GM23338 (cell line): ENCODE measurements around the gene DYNLT4. TPM values are rescaled to one million over a fixed set of nuclear protein-coding genes. Genes with fewer than 3 reads are reported as not detected.

ENCODE experiments used
- ATAC-seq: fragments of 200-7000 bp; cut with Tn5 transposase; 3 replicates; pipeline ENCODE4 v1.9.1; 2020
- DNase-seq: peaks from one replicate; pipeline ENCODE4 v3.0.0-alpha.2; 2015; ENCODE audit warnings: low spot score
- H2AFZ ChIP-seq: fragments of 200-600 bp; sonication (generic); 2 replicates; pipeline ENCODE4 v1.8.0; 2016; ENCODE audit warnings: antibody characterized with exemption, mild to moderate bottlenecking, moderate library complexity
- H3F3A ChIP-seq: fragments of 200-600 bp; sonication (generic); replicated peaks from 2 replicates; pipeline ENCODE4 v1.8.0; 2017; ENCODE audit warnings: antibody characterized with exemption, mixed run types, low read depth
- H3K27ac ChIP-seq: fragments of 200-600 bp; sonication (generic); 2 replicates; pipeline ENCODE4 v1.6.1; 2016; ENCODE audit warnings: low read depth
- H3K27me3 ChIP-seq: fragments of 200-600 bp; sonication (generic); 2 replicates; pipeline ENCODE4 v1.8.0; 2016; ENCODE audit warnings: mild to moderate bottlenecking, mixed run types, moderate library complexity; ENCODE audit not compliant: insufficient read depth
- H3K36me3 ChIP-seq: fragments of 200-600 bp; sonication (generic); 2 replicates; pipeline ENCODE4 v1.8.0; 2016; ENCODE audit warnings: mild to moderate bottlenecking; ENCODE audit not compliant: insufficient read depth
- H3K4me1 ChIP-seq: fragments of 200-600 bp; sonication (generic); 2 replicates; pipeline ENCODE4 v1.8.0; 2016; ENCODE audit warnings: mild to moderate bottlenecking, moderate library complexity; ENCODE audit not compliant: insufficient read depth
- H3K4me2 ChIP-seq: fragments of 200-600 bp; sonication (generic); 2 replicates; pipeline ENCODE4 v1.7.1; 2017; ENCODE audit warnings: mixed run types
- H3K4me3 ChIP-seq: fragments of 200-600 bp; sonication (generic); 2 replicates; pipeline ENCODE4 v1.6.1; 2016; ENCODE audit warnings: mixed run types
- H3K79me2 ChIP-seq: fragments of 200-600 bp; sonication (generic); replicated peaks from 2 replicates; pipeline ENCODE4 v1.8.0; 2017; ENCODE audit warnings: mild to moderate bottlenecking; ENCODE audit not compliant: insufficient read depth
- H3K9me2 ChIP-seq: fragments of 200-600 bp; sonication (generic); 2 replicates; pipeline ENCODE4 v1.8.0; 2017; ENCODE audit not compliant: insufficient read depth
- H4K20me1 ChIP-seq: fragments of 200-600 bp; sonication (generic); replicated peaks from 2 replicates; pipeline ENCODE4 v1.8.0; 2017; ENCODE audit warnings: mild to moderate bottlenecking; ENCODE audit not compliant: insufficient read depth
- H3K27ac Mint-ChIP-seq: 2 replicates; pipeline ENCODE4 v1.8.0; 2020; ENCODE audit warnings: inconsistent platforms, mild to moderate bottlenecking, moderate library complexity, mixed read lengths
- H3K27me3 Mint-ChIP-seq: 3 replicates; pipeline ENCODE4 v1.8.0; 2022; ENCODE audit warnings: low read depth, mild to moderate bottlenecking, moderate library complexity, mixed read lengths, inconsistent platforms; ENCODE audit not compliant: insufficient read depth, poor library complexity
- H3K36me3 Mint-ChIP-seq: 3 replicates; pipeline ENCODE4 v1.8.0; 2021; ENCODE audit warnings: low read depth, mild to moderate bottlenecking, inconsistent platforms, moderate library complexity, mixed read lengths
- H3K4me1 Mint-ChIP-seq: 3 replicates; pipeline ENCODE4 v1.8.0; 2020; ENCODE audit warnings: mild to moderate bottlenecking, inconsistent platforms, mixed read lengths
- H3K4me3 Mint-ChIP-seq: 3 replicates; pipeline ENCODE4 v1.8.0; 2021; ENCODE audit warnings: moderate library complexity, mild to moderate bottlenecking, inconsistent platforms, mixed read lengths
- H3K9me3 Mint-ChIP-seq: 3 replicates; pipeline ENCODE4 v1.8.0; 2020; ENCODE audit warnings: moderate library complexity, mild to moderate bottlenecking, inconsistent platforms, mixed read lengths
- CREB1 ChIP-seq: fragments of 250-450 bp; sonication (Bioruptor Pico); IDR thresholded peaks from 2 replicates; pipeline ENCODE4 v1.5.0; 2020; ENCODE audit warnings: low read depth, mild to moderate bottlenecking, moderate library complexity
- EZH2 ChIP-seq: fragments of 200-600 bp; sonication (generic); IDR thresholded peaks from one replicate; pipeline ENCODE4 v1.8.0; 2017; ENCODE audit warnings: antibody characterized with exemption, mild to moderate bottlenecking, low read depth; ENCODE audit not compliant: unreplicated experiment
- JUNB ChIP-seq: IDR thresholded peaks from one replicate; pipeline ENCODE4 v1.6.1; 2016; ENCODE audit warnings: antibody characterized with exemption; ENCODE audit not compliant: unreplicated experiment
- NANOG ChIP-seq: IDR thresholded peaks from 2 replicates; pipeline ENCODE4 v1.6.1; 2016; ENCODE audit warnings: antibody characterized with exemption, borderline replicate concordance
- STAT1 ChIP-seq: IDR thresholded peaks from one replicate; pipeline ENCODE4 v1.6.1; 2016; ENCODE audit warnings: antibody characterized with exemption; ENCODE audit not compliant: unreplicated experiment
- ZNF331 ChIP-seq: fragments of 250-450 bp; sonication (Bioruptor Pico); IDR thresholded peaks from 2 replicates; pipeline ENCODE4 v1.5.0; 2020; ENCODE audit warnings: low read depth, mild to moderate bottlenecking, moderate library complexity
- polyA plus RNA-seq: library from polyadenylated mRNA; unstranded; fragments of >200 nt; fragmentation: Nextera tagmentation; extraction: Ambion mirVana; gene quantifications from 2 replicates; pipeline ENCODE4 v1.2.1, GENCODE V29; 2016
- total RNA-seq: library from RNA; depleted of rRNA; stranded (reverse); fragments of >200 nt; shearing (Covaris generic); gene quantifications from 2 replicates; pipeline ENCODE4 v1.2.3, GENCODE V29; 2014
- TF ChIP-seq, protein P1 (sequence below), 2 experiments: fragments of 200-600 bp in 1 of 2; sonication (generic) in 1 of 2; conservative IDR thresholded peaks; 2 replicates each; pipeline versions ENCODE4 v1.5.1 to v1.6.1; 2016 to 2017; ENCODE audit warnings: antibody characterized with exemption in 2 of 2, low read depth in 2 of 2, mild to moderate bottlenecking in 2 of 2, moderate library complexity in 1 of 2
- TF ChIP-seq, protein P2 (sequence below): fragments of 250-450 bp; sonication (Bioruptor Pico); IDR thresholded peaks from 2 replicates; pipeline ENCODE4 v1.5.0; 2020; ENCODE audit warnings: mild to moderate bottlenecking, moderate library complexity

The DYNLT4 gene
- total and polyA plus RNA-seq, 2 experiments from 2014 or later: 0.73 TPM; not detected in 1

DNA sequence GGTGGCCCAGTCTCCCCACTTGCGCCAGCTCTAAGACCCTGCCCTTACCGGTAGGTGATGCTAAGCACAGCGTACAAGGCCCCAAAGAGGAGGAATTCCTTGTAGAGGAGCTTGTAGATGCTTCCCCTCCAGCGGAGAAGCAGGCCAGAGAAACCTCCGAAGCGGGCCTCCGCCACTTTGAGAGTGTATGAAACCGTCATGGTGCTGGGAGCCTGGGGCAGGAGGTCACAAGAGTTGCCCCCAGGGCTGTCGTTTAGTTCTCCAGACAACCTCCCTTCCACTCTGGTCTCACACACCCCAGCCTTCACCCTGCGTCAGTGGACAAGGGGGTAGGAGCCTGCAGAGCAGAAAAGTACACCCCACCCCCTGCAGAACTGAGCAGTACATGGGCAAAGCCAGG is 19.6 kb downstream of the DYNLT4 start:
- Histone ChIP-seq H3K79me2 (no peaks in the 10 kb centered on the region), H3F3A (peaks cover 29% of the 10 kb centered on the region), H3K4me1 (peaks cover 22% of the 10 kb centered on the region), H3K4me2 (no peak overlapping the region), H3K27me3 (0 out of 2 replicates have a peak, but pooled peaks cover 10% of the 10 kb centered on the region), H4K20me1 (no peaks in the 10 kb centered on the region), H3K36me3 (no peaks in the 10 kb centered on the region), H3K27ac (no peak overlapping the region), H3K4me3 (no peak overlapping the region), H2AFZ (no peak overlapping the region), H3K9me2 (no peaks in the 10 kb centered on the region)
- Mint-ChIP-seq H3K4me3 (no peak overlapping the region), H3K27ac (no peak overlapping the region), H3K9me3 (no peaks in the 10 kb centered on the region; the same call in 2 of the 3 replicates), H3K36me3 (no peaks in the 10 kb centered on the region; the same call in 2 of the 3 replicates), H3K4me1 (peaks cover 33% of the 10 kb centered on the region), H3K27me3 (peaks cover 25% of the 10 kb centered on the region)
- TF ChIP-seq EZH2 (no peak), ZNF331 (no peak), NANOG (no peak)
- TF ChIP-seq, protein P1, sequence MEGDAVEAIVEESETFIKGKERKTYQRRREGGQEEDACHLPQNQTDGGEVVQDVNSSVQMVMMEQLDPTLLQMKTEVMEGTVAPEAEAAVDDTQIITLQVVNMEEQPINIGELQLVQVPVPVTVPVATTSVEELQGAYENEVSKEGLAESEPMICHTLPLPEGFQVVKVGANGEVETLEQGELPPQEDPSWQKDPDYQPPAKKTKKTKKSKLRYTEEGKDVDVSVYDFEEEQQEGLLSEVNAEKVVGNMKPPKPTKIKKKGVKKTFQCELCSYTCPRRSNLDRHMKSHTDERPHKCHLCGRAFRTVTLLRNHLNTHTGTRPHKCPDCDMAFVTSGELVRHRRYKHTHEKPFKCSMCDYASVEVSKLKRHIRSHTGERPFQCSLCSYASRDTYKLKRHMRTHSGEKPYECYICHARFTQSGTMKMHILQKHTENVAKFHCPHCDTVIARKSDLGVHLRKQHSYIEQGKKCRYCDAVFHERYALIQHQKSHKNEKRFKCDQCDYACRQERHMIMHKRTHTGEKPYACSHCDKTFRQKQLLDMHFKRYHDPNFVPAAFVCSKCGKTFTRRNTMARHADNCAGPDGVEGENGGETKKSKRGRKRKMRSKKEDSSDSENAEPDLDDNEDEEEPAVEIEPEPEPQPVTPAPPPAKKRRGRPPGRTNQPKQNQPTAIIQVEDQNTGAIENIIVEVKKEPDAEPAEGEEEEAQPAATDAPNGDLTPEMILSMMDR (conservative IDR thresholded peaks at IDR 0.05; ENCODE audit: low read depth in 2 of 2): no peak
- DNase-seq (no peak), ATAC-seq (no peak)

DNA sequence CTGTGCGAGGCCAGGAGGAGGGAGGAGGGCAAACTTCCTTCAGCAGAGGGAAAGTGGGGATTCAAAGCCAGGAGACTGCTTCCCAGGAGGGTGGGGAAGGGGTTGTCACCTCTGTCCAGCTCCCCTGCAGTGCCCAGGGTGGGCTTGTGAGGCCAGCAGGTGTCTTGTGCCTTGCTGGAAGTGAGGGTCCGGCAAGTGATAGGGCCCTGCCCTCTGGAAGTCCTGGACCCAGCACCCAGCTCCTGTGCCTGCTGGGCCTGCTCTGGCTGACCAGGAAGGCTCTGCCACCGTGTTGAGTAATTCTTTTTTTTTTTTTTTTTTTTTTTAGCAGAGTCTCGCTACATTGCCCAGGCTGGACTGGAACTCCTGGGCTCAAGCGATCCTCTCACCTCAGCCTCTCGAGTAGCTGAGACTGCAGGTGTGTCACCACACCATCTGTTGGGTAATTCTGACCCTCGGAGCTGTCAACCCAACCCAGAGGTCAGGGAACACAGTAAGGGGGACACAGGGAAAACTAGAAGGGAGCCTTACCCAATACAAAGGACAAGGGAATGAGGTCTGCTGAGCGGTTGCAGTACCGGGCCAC is 20.2 kb downstream of the DYNLT4 start:
- Histone ChIP-seq H3K27me3 (0 out of 2 replicates have a peak, but pooled peaks cover 10% of the 10 kb centered on the region), H3K4me2 (peak overlapping the region; percentile 92), H3K79me2 (no peaks in the 10 kb centered on the region), H4K20me1 (no peaks in the 10 kb centered on the region), H3K27ac (no peak overlapping the region), H3F3A (peaks cover 29% of the 10 kb centered on the region), H2AFZ (peak overlapping the region; percentile 99), H3K9me2 (no peaks in the 10 kb centered on the region), H3K4me3 (peak overlapping the region; percentile 73), H3K36me3 (no peaks in the 10 kb centered on the region), H3K4me1 (peaks cover 22% of the 10 kb centered on the region)
- no peak for DNase-seq
- Mint-ChIP-seq H3K4me1 (peaks cover 33% of the 10 kb centered on the region), H3K27me3 (peaks cover 28% of the 10 kb centered on the region), H3K36me3 (peaks cover 2% of the 10 kb centered on the region; the same call in 2 of the 3 replicates), H3K4me3 (peak overlapping the region; percentile 74), H3K9me3 (no peaks in the 10 kb centered on the region; the same call in 2 of the 3 replicates), H3K27ac (no peak overlapping the region; the same call in 1 of the 2 replicates)
- ATAC-seq: no peak
- TF ChIP-seq CREB1 (CRISPR knock-in tag) (no peak), STAT1 (no peak), JUNB (no peak)
- TF ChIP-seq, protein P2, sequence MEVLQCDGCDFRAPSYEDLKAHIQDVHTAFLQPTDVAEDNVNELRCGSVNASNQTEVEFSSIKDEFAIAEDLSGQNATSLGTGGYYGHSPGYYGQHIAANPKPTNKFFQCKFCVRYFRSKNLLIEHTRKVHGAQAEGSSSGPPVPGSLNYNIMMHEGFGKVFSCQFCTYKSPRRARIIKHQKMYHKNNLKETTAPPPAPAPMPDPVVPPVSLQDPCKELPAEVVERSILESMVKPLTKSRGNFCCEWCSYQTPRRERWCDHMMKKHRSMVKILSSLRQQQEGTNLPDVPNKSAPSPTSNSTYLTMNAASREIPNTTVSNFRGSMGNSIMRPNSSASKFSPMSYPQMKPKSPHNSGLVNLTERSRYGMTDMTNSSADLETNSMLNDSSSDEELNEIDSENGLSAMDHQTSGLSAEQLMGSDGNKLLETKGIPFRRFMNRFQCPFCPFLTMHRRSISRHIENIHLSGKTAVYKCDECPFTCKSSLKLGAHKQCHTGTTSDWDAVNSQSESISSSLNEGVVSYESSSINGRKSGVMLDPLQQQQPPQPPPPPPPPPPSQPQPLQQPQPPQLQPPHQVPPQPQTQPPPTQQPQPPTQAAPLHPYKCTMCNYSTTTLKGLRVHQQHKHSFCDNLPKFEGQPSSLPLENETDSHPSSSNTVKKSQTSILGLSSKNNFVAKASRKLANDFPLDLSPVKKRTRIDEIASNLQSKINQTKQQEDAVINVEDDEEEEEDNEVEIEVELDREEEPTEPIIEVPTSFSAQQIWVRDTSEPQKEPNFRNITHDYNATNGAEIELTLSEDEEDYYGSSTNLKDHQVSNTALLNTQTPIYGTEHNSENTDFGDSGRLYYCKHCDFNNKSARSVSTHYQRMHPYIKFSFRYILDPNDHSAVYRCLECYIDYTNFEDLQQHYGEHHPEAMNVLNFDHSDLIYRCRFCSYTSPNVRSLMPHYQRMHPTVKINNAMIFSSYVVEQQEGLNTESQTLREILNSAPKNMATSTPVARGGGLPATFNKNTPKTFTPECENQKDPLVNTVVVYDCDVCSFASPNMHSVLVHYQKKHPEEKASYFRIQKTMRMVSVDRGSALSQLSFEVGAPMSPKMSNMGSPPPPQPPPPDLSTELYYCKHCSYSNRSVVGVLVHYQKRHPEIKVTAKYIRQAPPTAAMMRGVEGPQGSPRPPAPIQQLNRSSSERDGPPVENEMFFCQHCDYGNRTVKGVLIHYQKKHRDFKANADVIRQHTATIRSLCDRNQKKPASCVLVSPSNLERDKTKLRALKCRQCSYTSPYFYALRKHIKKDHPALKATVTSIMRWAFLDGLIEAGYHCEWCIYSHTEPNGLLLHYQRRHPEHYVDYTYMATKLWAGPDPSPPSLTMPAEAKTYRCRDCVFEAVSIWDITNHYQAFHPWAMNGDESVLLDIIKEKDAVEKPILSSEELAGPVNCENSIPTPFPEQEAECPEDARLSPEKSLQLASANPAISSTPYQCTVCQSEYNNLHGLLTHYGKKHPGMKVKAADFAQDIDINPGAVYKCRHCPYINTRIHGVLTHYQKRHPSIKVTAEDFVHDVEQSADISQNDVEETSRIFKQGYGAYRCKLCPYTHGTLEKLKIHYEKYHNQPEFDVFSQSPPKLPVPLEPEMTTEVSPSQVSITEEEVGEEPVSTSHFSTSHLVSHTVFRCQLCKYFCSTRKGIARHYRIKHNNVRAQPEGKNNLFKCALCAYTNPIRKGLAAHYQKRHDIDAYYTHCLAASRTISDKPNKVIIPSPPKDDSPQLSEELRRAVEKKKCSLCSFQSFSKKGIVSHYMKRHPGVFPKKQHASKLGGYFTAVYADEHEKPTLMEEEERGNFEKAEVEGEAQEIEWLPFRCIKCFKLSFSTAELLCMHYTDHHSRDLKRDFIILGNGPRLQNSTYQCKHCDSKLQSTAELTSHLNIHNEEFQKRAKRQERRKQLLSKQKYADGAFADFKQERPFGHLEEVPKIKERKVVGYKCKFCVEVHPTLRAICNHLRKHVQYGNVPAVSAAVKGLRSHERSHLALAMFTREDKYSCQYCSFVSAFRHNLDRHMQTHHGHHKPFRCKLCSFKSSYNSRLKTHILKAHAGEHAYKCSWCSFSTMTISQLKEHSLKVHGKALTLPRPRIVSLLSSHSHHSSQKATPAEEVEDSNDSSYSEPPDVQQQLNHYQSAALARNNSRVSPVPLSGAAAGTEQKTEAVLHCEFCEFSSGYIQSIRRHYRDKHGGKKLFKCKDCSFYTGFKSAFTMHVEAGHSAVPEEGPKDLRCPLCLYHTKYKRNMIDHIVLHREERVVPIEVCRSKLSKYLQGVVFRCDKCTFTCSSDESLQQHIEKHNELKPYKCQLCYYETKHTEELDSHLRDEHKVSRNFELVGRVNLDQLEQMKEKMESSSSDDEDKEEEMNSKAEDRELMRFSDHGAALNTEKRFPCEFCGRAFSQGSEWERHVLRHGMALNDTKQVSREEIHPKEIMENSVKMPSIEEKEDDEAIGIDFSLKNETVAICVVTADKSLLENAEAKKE (CRISPR knock-in tag): no peak
- TF ChIP-seq, protein P1 (conservative IDR thresholded peaks at IDR 0.05; ENCODE audit: low read depth in 2 of 2): no peak
